Karpas-422 (cell line): ENCODE data around the gene ZNF217. TPM values are rescaled to one million over a fixed set of nuclear protein-coding genes. Genes with fewer than 3 reads are reported as not detected.
"Not testable (repeated sequence)": the region's sequence is repeated elsewhere in the genome, so short reads cannot be mapped to it uniquely, and the experiment has no call there.

Experiments
- DNase-seq: peaks from one replicate; pipeline ENCODE4 v3.0.0-alpha.2; 2015
- H2AFZ ChIP-seq: fragments of 200-600 bp; sonication (generic); 2 replicates; pipeline ENCODE4 v1.6.1; 2014; ENCODE audit warnings: antibody characterized with exemption, low read length, mixed read lengths
- H3K27ac ChIP-seq: fragments of 200-600 bp; sonication (generic); 2 replicates; pipeline ENCODE4 v1.5.1; 2014; ENCODE audit warnings: mild to moderate bottlenecking, low read length, moderate library complexity
- H3K27me3 ChIP-seq: fragments of 200-600 bp; sonication (generic); 2 replicates; pipeline ENCODE4 v1.6.1; 2014; ENCODE audit warnings: low read length, mixed read lengths
- H3K36me3 ChIP-seq: fragments of 200-600 bp; sonication (generic); 2 replicates; pipeline ENCODE4 v1.6.1; 2014; ENCODE audit warnings: low read length, mixed read lengths; ENCODE audit not compliant: insufficient read depth
- H3K4me1 ChIP-seq: fragments of 200-600 bp; sonication (generic); 2 replicates; pipeline ENCODE4 v1.6.1; 2014; ENCODE audit warnings: mild to moderate bottlenecking, low read length, mixed read lengths
- H3K4me2 ChIP-seq: fragments of 200-600 bp; sonication (generic); 2 replicates; pipeline ENCODE4 v1.6.1; 2014; ENCODE audit warnings: low read length, low read depth, mild to moderate bottlenecking; ENCODE audit not compliant: poor library complexity, severe bottlenecking
- H3K4me3 ChIP-seq: fragments of 200-600 bp; sonication (generic); 2 replicates; pipeline ENCODE4 v1.5.1; 2014; ENCODE audit warnings: mild to moderate bottlenecking, antibody characterized with exemption, low read length, mixed read lengths
- H3K79me2 ChIP-seq: fragments of 200-600 bp; sonication (generic); 2 replicates; pipeline ENCODE4 v1.6.1; 2014; ENCODE audit warnings: mild to moderate bottlenecking, low read length, mixed read lengths
- H3K9ac ChIP-seq: fragments of 200-600 bp; sonication (generic); 2 replicates; pipeline ENCODE4 v1.6.0; 2014; ENCODE audit warnings: low read length
- H3K9me2 ChIP-seq: fragments of 200-600 bp; sonication (generic), shearing (Covaris generic); replicated peaks from 2 replicates; pipeline ENCODE4 v1.6.0; 2014; ENCODE audit warnings: mild to moderate bottlenecking, low read length, moderate library complexity; ENCODE audit not compliant: insufficient read depth
- H3K9me3 ChIP-seq: fragments of 300-700, 200-600 bp; sonication (generic); 2 replicates; pipeline ENCODE4 v1.6.1; 2014; ENCODE audit warnings: low read length, mixed read lengths
- H4K20me1 ChIP-seq: fragments of 200-600 bp; sonication (generic); 2 replicates; pipeline ENCODE4 v1.6.1; 2014; ENCODE audit warnings: mild to moderate bottlenecking, antibody characterized with exemption, low read length, low read depth; ENCODE audit not compliant: insufficient read depth
- total RNA-seq: library from RNA; depleted of rRNA; stranded (reverse); fragments of >200 nt; shearing (Covaris generic); gene quantifications from 2 replicates; pipeline ENCODE4 v1.2.3, GENCODE V29; 2014; ENCODE audit warnings: low replicate concordance

Gene ZNF217
- total RNA-seq, 1 experiment from 2014 or later: 2.2 TPM

- Histone ChIP-seq H3K27ac (no peak overlapping the region), H3K9ac (no peak overlapping the region), H3K79me2 (no peaks in the 10 kb centered on the region), H3K4me1 (no peaks in the 10 kb centered on the region), H3K36me3 (no peaks in the 10 kb centered on the region), H3K9me2 (no peaks in the 10 kb centered on the region), H3K4me3 (no peak overlapping the region), H4K20me1 (no peaks in the 10 kb centered on the region), H3K27me3 (no peaks in the 10 kb centered on the region), H3K9me3 (no peaks in the 10 kb centered on the region), H2AFZ (no peak overlapping the region), H3K4me2 (no peak overlapping the region)
- no peak for DNase-seq
Observed at GRCh38 chr20:53570446-53571276, 23.0 kb downstream of the ZNF217 start.

- H3K4me1 ChIP-seq: no peaks in the 10 kb centered on the region
- no peak overlapping the region for H3K4me3 ChIP-seq
- no peaks in the 10 kb centered on the region for H4K20me1 ChIP-seq
- H3K9ac ChIP-seq: no peak overlapping the region
- no peaks in the 10 kb centered on the region for H3K36me3 ChIP-seq
- H3K27me3 ChIP-seq: no peaks in the 10 kb centered on the region
- no peak overlapping the region for H2AFZ ChIP-seq
- no peak overlapping the region for H3K27ac ChIP-seq
- DNase-seq: no peak
- H3K79me2 ChIP-seq: no peaks in the 10 kb centered on the region
- H3K4me2 ChIP-seq: no peak overlapping the region
- H3K9me2 ChIP-seq: no peaks in the 10 kb centered on the region
- no peaks in the 10 kb centered on the region for H3K9me3 ChIP-seq
Observed at GRCh38 chr20:53569606-53570307, 23.9 kb downstream of the ZNF217 start.

- Histone ChIP-seq H3K27ac (no peak overlapping the region), H3K27me3 (no peaks in the 10 kb centered on the region), H3K36me3 (no peaks in the 10 kb centered on the region), H3K9me3 (no peaks in the 10 kb centered on the region), H3K9ac (no peak overlapping the region), H3K4me2 (no peak overlapping the region), H3K79me2 (no peaks in the 10 kb centered on the region), H2AFZ (no peak overlapping the region), H3K4me3 (no peak overlapping the region), H4K20me1 (no peaks in the 10 kb centered on the region), H3K4me1 (no peaks in the 10 kb centered on the region), H3K9me2 (no peaks in the 10 kb centered on the region)
- no peak for DNase-seq
Observed at GRCh38 chr20:53569005-53569404, 24.6 kb downstream of the ZNF217 start.

- Histone ChIP-seq H3K9me3 (no peaks in the 10 kb centered on the region), H3K4me1 (no peaks in the 10 kb centered on the region), H3K27me3 (no peaks in the 10 kb centered on the region), H3K36me3 (no peaks in the 10 kb centered on the region), H3K9me2 (no peaks in the 10 kb centered on the region), H2AFZ (no peak overlapping the region), H3K9ac (no peak overlapping the region), H4K20me1 (no peaks in the 10 kb centered on the region), H3K4me3 (no peak overlapping the region), H3K79me2 (no peaks in the 10 kb centered on the region), H3K27ac (no peak overlapping the region), H3K4me2 (no peak overlapping the region)
- no peak for DNase-seq
Observed at GRCh38 chr20:53568351-53568750, 25.3 kb downstream of the ZNF217 start.

- no peaks in the 10 kb centered on the region for H3K36me3 ChIP-seq
- H3K9me3 ChIP-seq: no peaks in the 10 kb centered on the region
- no peaks in the 10 kb centered on the region for H3K9me2 ChIP-seq
- no peak overlapping the region for H3K4me2 ChIP-seq
- H3K4me1 ChIP-seq: no peaks in the 10 kb centered on the region
- no peaks in the 10 kb centered on the region for H3K27me3 ChIP-seq
- H3K27ac ChIP-seq: no peak overlapping the region
- H4K20me1 ChIP-seq: no peaks in the 10 kb centered on the region
- no peak overlapping the region for H3K4me3 ChIP-seq
- no peak overlapping the region for H3K9ac ChIP-seq
- DNase-seq: no peak
- no peaks in the 10 kb centered on the region for H3K79me2 ChIP-seq
- no peak overlapping the region for H2AFZ ChIP-seq
Observed at GRCh38 chr20:53567379-53567917, 26.2 kb downstream of the ZNF217 start.

GRCh38 chr20:53566623-53567022, 27.0 kb downstream of the ZNF217 start:
- H3K9ac ChIP-seq, H3K4me2 ChIP-seq, H3K4me3 ChIP-seq, H3K9me2 ChIP-seq, H3K79me2 ChIP-seq, H4K20me1 ChIP-seq, H3K36me3 ChIP-seq, H2AFZ ChIP-seq, DNase-seq, H3K4me1 ChIP-seq, H3K9me3 ChIP-seq, H3K27me3 ChIP-seq, H3K27ac ChIP-seq: not testable (repeated sequence)

- DNase-seq: no peak
- Histone ChIP-seq H3K27ac (no peak overlapping the region), H3K4me3 (no peak overlapping the region), H2AFZ (no peak overlapping the region), H3K79me2 (no peaks in the 10 kb centered on the region), H3K4me2 (no peak overlapping the region), H4K20me1 (no peaks in the 10 kb centered on the region), H3K9me2 (no peaks in the 10 kb centered on the region), H3K27me3 (no peaks in the 10 kb centered on the region), H3K4me1 (no peaks in the 10 kb centered on the region), H3K9me3 (no peaks in the 10 kb centered on the region), H3K9ac (no peak overlapping the region), H3K36me3 (no peaks in the 10 kb centered on the region)
Observed at GRCh38 chr20:53565254-53565653, 28.4 kb downstream of the ZNF217 start.

GRCh38 chr20:53562104-53562764, 31.4 kb downstream of the ZNF217 start:
- H3K36me3 ChIP-seq, H3K4me3 ChIP-seq, H2AFZ ChIP-seq, H3K9ac ChIP-seq, H3K9me2 ChIP-seq, DNase-seq, H3K4me1 ChIP-seq, H3K27ac ChIP-seq, H3K4me2 ChIP-seq, H3K9me3 ChIP-seq, H3K79me2 ChIP-seq, H3K27me3 ChIP-seq, H4K20me1 ChIP-seq: not testable (repeated sequence)
